ENCODE measurements around the gene MICAL1.

- TF ChIP-seq CTCF (IDR thresholded peaks at IDR 0.05 in 8 of 11, conservative IDR thresholded peaks at IDR 0.05 in 3 of 11) (no peak), POLR2AphosphoS5 (IDR thresholded peaks at IDR 0.05) (no peak), POLR2A (IDR thresholded peaks at IDR 0.05) (no peak)
These were observed 17.5 kb upstream of the MICAL1 start for GRCh38 chr6:109473120-109473519.

Measured in spleen (tissue), 7 donors.